Uterus (tissue), 4 donors: Measurements from ENCODE around the gene MAZ. TPM values are rescaled to one million over a fixed set of nuclear protein-coding genes. Genes with fewer than 3 reads are reported as not detected.
A peak's percentile ranks its signal among the peaks of the same experiment; 100 is the strongest.

Source experiments
- DNase-seq, 2 donors: peaks; one replicate each; pipeline ENCODE4 v3.0.0-alpha.2; 2019 to 2020
- H3K27ac ChIP-seq, 2 donors: fragments of 200-600 bp; sonication (generic); 1 replicate in 1 of 2; 2 replicates in 1 of 2; pipeline ENCODE4 v1.5.1; 2016 to 2018
- H3K27me3 ChIP-seq, 2 donors: fragments of 200-600 bp; sonication (generic); one replicate each; pipeline ENCODE4 v1.5.1; 2018 to 2019; ENCODE audit warnings: control low read depth in 1 of 2
- H3K36me3 ChIP-seq, 2 donors: fragments of 200-600 bp; sonication (generic); one replicate each; pipeline ENCODE4 v1.5.1; 2019; ENCODE audit warnings: control low read depth in 1 of 2
- H3K4me1 ChIP-seq, 2 donors: fragments of 200-600 bp; sonication (generic); one replicate each; pipeline ENCODE4 v1.5.1; 2018 to 2019; ENCODE audit warnings: control low read depth in 1 of 2
- H3K4me3 ChIP-seq, 2 donors: fragments of 200-600 bp; sonication (generic); 1 replicate in 1 of 2; 2 replicates in 1 of 2; pipeline ENCODE4 v1.5.1; 2018 to 2019; ENCODE audit warnings: mild to moderate bottlenecking in 1 of 2
- H3K9me3 ChIP-seq, 2 donors: fragments of 200-600 bp; sonication (generic); one replicate each; pipeline ENCODE4 v1.5.1; 2019; ENCODE audit warnings: control low read depth in 1 of 2
- POLR2A ChIP-seq, 2 donors: fragments of 450-650 bp; IDR thresholded peaks; one replicate each; pipeline ENCODE4 v1.6.1; 2016; ENCODE audit warnings: antibody characterized with exemption in 2 of 2, mild to moderate bottlenecking in 1 of 2, moderate library complexity in 1 of 2
- intact Hi-C: fragments of 100-400 bp; cut with DNase I; formaldehyde crosslinking; loops from one replicate; pipeline ENCODE4 v1.15.1; 2023; ENCODE audit warnings: low total_unique reads
- total RNA-seq, 4 donors: library from RNA; depleted of rRNA in 3 of 4; stranded (reverse); fragments of >200 nt in 3 of 4; gene quantifications; one replicate each; pipeline versions ENCODE4 v1.1.0 to v1.2.4, GENCODE V29; 2014 to 2023
- TF ChIP-seq, protein P1 (sequence below), 4 experiments: fragments of 200-600 bp in 2 of 4; fragments of 450-650 bp in 2 of 4; sonication (generic) in 2 of 4; IDR thresholded peaks; one replicate each; pipeline ENCODE4 v1.5.1; 2016 to 2019; ENCODE audit warnings: antibody characterized with exemption in 4 of 4, mild to moderate bottlenecking in 2 of 4, moderate library complexity in 1 of 4
- donor health status: DM: yes; HTN: yes; CAD: no.

MAZ gene
- total RNA-seq, 4 donors from 2014 or later = 32.8 to 200 (median 67.5) TPM

DNA sequence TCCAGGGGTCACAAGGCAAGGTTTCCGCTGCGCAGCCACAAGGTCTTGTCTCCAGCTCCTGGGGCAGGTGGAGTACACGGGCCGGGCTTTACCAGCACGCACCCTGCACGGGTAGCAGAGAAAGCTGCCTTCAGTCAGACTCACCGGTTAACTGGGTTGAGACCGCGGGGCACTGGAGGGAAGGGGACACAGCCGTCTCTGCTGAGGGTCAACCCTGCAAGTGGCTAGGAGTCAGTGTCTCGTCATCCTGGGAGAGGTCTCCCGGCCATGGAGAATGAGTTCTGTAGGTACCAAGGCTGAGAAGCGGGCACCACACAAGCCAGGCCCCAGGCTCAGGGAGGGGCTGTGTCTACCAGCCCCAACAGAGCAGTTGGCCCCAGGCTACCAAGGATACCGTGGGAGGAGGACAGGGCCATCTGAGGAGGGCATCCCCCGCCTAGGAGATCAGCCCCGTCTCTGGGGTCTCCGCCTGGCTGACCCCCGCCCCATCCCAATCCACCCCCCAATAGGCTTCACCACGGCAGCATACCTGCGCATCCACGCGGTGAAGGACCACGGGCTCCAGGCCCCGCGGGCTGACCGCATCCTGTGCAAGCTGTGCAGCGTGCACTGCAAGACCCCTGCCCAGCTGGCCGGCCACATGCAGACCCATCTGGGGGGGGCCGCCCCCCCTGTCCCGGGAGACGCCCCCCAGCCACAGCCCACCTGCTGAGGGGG lies 2.9 kb downstream of the MAZ start:
- TF ChIP-seq POLR2A (IDR thresholded peaks at IDR 0.05) = no peak
- TF ChIP-seq, protein P1, sequence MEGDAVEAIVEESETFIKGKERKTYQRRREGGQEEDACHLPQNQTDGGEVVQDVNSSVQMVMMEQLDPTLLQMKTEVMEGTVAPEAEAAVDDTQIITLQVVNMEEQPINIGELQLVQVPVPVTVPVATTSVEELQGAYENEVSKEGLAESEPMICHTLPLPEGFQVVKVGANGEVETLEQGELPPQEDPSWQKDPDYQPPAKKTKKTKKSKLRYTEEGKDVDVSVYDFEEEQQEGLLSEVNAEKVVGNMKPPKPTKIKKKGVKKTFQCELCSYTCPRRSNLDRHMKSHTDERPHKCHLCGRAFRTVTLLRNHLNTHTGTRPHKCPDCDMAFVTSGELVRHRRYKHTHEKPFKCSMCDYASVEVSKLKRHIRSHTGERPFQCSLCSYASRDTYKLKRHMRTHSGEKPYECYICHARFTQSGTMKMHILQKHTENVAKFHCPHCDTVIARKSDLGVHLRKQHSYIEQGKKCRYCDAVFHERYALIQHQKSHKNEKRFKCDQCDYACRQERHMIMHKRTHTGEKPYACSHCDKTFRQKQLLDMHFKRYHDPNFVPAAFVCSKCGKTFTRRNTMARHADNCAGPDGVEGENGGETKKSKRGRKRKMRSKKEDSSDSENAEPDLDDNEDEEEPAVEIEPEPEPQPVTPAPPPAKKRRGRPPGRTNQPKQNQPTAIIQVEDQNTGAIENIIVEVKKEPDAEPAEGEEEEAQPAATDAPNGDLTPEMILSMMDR (IDR thresholded peaks at IDR 0.05) = no peak
- Histone ChIP-seq H3K4me1 (peaks cover 11 to 39% of the 10 kb centered on the region in 2 donors), H3K9me3 (no peaks in the 10 kb centered on the region), H3K27me3 (no peaks in the 10 kb centered on the region), H3K27ac (peak overlapping the region; percentile 96 to 99), H3K36me3 (no peaks in the 10 kb centered on the region), H3K4me3 (no peak overlapping the region)
- intact Hi-C loops = no loop called here
- peak; percentile 34 to 38 for DNase-seq

DNA sequence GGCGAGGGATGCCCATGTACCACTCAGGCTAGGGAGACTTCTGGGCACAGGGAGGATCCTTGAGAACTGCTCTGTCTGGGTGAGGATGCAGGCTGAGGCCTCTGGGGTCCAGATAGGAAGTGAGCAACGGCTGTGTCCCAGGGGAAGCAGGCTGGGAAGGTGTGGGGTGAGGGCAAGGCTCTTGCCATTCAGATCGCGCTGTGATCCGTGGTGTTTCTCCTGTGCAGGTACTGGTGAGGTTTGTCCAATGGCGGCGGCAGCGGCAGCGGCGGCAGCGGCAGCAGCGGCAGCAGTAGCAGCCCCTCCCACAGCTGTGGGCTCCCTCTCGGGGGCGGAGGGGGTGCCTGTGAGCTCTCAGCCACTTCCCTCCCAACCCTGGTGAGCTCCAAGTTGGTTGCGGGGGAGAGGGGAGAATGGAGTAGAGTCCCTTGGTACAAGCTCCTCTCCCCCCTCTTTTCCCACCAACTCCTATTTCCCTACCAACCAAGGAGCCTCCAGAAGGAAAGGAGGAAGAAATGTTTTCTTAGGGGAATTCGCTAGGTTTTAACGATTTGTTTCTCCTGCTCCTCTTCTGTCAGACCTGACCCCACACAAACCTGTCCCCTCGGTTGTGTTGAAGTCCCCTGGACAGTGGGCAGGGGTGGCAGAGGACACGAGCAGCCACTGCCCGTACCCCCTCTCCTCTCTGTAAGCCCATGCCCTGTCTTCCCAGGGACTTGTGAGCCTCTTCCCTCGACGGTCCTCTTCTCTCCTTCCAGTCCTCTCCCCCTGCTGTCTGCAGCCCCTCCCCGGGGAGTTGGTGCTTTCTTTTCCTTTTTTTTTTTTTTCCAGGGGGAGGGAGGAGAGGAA lies 3.7 kb downstream of the MAZ start:
- intact Hi-C loops = no loop called here
- H3K4me3 ChIP-seq = no peak overlapping the region
- H3K4me1 ChIP-seq = peaks cover 11 to 39% of the 10 kb centered on the region in 2 donors

DNA sequence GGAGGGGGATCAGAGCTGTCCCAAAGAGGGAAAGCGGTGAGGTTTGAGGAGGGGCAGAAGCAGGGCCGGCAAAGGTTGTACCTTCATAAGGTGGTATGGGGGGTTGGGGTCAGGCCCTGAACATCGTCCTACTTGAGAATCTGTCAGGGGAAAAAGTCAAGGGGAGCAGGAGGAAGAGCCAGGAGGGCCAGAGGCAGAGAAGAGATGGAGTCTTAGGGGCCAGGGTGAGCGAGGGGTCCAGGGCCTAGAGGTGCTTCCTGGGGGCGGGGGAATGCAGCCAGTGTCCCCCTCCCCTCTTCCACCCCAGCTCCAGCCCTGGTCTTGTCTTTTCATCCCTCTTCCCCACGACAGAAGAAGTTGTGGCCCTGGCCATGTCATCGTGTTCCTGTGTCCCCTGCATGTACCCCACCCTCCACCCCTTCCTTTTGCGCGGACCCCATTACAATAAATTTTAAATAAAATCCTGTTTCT lies 4.4 kb downstream of the MAZ start:
- Histone ChIP-seq H3K4me3 (peak overlapping the region in 1 of 2 donors; percentile 59), H3K4me1 (peaks cover 11 to 39% of the 10 kb centered on the region in 2 donors)
- intact Hi-C loops = no loop called here

More for the DNA sequence above, 3.7 kb downstream of the MAZ start:
- peak overlapping the region; percentile 96 to 99 for H3K27ac ChIP-seq
- no peaks in the 10 kb centered on the region for H3K36me3 ChIP-seq
- TF ChIP-seq, protein P1 (IDR thresholded peaks at IDR 0.05) = no peak
- no peak for TF ChIP-seq POLR2A (IDR thresholded peaks at IDR 0.05)
- H3K9me3 ChIP-seq = no peaks in the 10 kb centered on the region
- no peaks in the 10 kb centered on the region for H3K27me3 ChIP-seq
- DNase-seq = peak; percentile 39 to 48

DNA sequence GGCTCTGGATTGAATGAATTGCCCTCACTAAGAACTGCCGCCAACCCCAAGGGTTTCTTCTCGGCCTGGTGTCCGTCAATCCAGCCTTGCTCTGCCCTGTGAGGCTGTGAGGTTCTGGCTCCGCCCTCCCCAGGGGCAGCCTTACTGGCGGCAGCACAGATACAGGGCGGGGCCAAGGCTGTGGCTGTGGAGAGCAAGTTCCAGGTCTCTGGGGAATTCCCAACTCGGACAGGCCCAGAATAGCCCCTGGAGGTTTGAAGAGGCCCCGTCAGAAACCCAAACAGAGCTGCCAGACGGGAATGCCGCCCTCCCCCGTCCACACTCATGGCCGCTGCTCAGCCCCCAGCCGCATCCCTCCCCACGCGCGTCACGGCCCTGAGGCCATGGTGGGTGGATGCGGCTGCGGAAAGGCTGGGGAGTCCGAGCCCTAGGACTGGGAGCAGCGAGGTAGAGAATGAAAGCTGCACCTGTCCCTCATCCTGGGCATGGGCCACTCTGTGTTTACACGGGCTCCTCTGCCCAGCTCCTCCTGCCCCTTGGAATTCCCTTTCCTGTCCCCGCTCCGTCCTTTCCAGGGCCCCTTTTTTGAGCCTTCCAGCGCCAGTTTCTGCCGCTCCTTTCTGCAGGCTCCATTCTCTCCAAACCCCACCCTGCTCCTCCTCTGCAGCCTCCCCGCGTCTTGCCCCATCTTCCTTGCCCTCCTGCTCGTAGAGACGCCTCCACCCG lies 5.0 kb downstream of the MAZ start:
- Histone ChIP-seq H3K4me1 (peaks cover 11 to 39% of the 10 kb centered on the region in 2 donors), H3K27me3 (no peaks in the 10 kb centered on the region), H3K4me3 (peak overlapping the region; percentile 59 to 66), H3K27ac (peak overlapping the region; percentile 96 to 99), H3K36me3 (no peaks in the 10 kb centered on the region), H3K9me3 (no peaks in the 10 kb centered on the region)
- TF ChIP-seq POLR2A (IDR thresholded peaks at IDR 0.05) = peak; percentile 34 to 39
- TF ChIP-seq, protein P1 (IDR thresholded peaks at IDR 0.05) = no peak
- DNase-seq = peak; percentile 96 to 98
- intact Hi-C loops = no loop called here

More for the DNA sequence above, 4.4 kb downstream of the MAZ start:
- peak overlapping the region; percentile 96 to 99 for H3K27ac ChIP-seq
- no peaks in the 10 kb centered on the region for H3K36me3 ChIP-seq
- TF ChIP-seq, protein P1 (IDR thresholded peaks at IDR 0.05) = no peak
- no peak for TF ChIP-seq POLR2A (IDR thresholded peaks at IDR 0.05)
- DNase-seq = no peak
- no peaks in the 10 kb centered on the region for H3K27me3 ChIP-seq
- no peaks in the 10 kb centered on the region for H3K9me3 ChIP-seq
